ENCODE results near the gene ABHD17A. TPM values are rescaled to one million over a fixed set of nuclear protein-coding genes. Genes with fewer than 3 reads are reported as not detected.
A peak's percentile ranks its signal among the peaks of the same experiment; 100 is the strongest.

The ABHD17A gene
- total and polyA plus RNA-seq, 2 donors (not counting 1 experiment from before 2014, with no cell fraction given): 63.1 to 134 TPM

DNA sequence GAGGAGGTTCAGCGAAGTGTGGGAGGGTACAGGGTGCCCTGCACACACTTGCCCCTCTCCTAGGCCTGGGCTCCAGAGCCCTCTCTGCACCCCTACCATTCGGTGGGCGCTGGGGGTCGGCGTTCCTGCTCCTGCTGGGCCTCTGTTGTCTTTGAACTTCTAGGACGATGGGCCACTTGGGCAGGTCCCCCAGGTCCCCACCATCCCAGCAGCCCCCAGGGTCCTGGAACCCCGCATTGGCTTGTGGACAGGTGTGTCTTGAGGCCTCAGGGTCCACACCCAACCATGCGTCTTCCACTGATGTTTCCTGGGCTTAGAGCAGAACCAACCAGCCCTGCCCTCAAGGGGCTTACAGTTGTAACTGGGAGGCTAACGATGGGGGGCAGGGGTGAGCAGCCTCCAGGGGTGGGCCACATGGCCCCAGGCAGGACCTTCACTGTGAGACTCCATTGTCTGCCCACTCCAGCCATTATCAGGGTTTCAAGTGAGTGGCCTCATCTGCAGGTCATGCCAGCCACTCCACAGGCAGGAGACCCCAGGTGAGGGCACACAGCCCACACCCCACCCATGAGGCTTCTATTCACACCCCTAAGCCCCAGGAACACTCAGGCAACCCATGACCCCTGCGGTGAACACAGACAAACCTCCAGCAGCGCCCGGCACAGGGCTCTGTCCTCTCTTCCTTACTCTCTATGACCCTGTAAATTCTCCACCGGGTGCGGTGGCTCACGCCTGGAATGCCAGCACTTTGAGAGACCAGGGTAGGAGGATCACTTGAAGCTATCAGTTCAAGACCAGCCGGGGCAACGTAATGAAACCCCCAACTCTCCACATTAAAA, 19.9 kb downstream of the ABHD17A start:
- DNase-seq (no peak), ATAC-seq (ENCODE audit: low read depth) (no peak)
- H3K4me1 ChIP-seq (ENCODE audit: control insufficient read depth in 2 of 2, insufficient read depth in 2 of 2, low read length in 2 of 2): peaks cover 22 to 29% of the 10 kb centered on the region in 2 donors
- 85% methylated on average over 14 of the region's 17 CpGs for WGBS (ENCODE audit: insufficient coverage)
- CTCF ChIA-PET: interaction anchor here (0.6 to 3.1 kb wide), 23 partner anchors 8 to 451 kb away, joined by 3 to 22 read pairs (median 5); partner anchors contain the start of genes ABHD17A, IZUMO4, MOB3A and REXO1
- TF ChIP-seq CTCF (IDR thresholded peaks at IDR 0.05): no peak
- no peak for TF ChIP-seq EZH2 (IDR thresholded peaks at IDR 0.05; ENCODE audit: borderline replicate concordance, insufficient read depth, low read depth, low read length, poor library complexity, severe bottlenecking)
- peak overlapping the region; percentile 73 for H3K9ac ChIP-seq (ENCODE audit: low read length)
- Mint-ChIP-seq H3K27me3 (no peaks in the 10 kb centered on the region), H3K9me3 (ENCODE audit: insufficient read depth) (no peaks in the 10 kb centered on the region), H3K27ac (peak overlapping the region; percentile 85), H3K4me3 (peak overlapping the region; percentile 74), H3K4me1 (peaks cover 21% of the 10 kb centered on the region)
- peak overlapping the region in 4 of 5 experiments; percentile 67 to 90 (median 72) for H3K4me3 ChIP-seq (ENCODE audit: control extremely low read depth in 1 of 5, extremely low read depth in 1 of 5, insufficient read depth in 1 of 5, low read depth in 2 of 5, low read length in 4 of 5)
- H2AFZ ChIP-seq (ENCODE audit: insufficient read depth, low read depth, low read length, poor library complexity, severe bottlenecking): peak overlapping the region; percentile 76
- H3K36me3 ChIP-seq (replicated peaks in 1 of 2; ENCODE audit: control extremely low read depth in 1 of 2, control insufficient read depth in 1 of 2, extremely low read depth in 1 of 2, insufficient read depth in 2 of 2, low read length in 1 of 2): peaks cover 0 to 5% of the 10 kb centered on the region in 2 experiments
- peaks cover 39% of the 10 kb centered on the region for H3K79me2 ChIP-seq (ENCODE audit: control insufficient read depth, insufficient read depth, low read length)
- no peaks in the 10 kb centered on the region for H3K9me3 ChIP-seq (ENCODE audit: control extremely low read depth in 1 of 3, control insufficient read depth in 2 of 3, insufficient read depth in 1 of 3, low read length in 2 of 3)
- no peaks in the 10 kb centered on the region for H3K27me3 ChIP-seq (replicated peaks in 1 of 4; ENCODE audit: control extremely low read depth in 1 of 4, control insufficient read depth in 3 of 4, insufficient read depth in 4 of 4, low read length in 3 of 4)
- POLR2A ChIA-PET: interaction anchor here (0.5 to 1.4 kb wide), 10 partner anchors 9 to 453 kb away, joined by 3 to 22 read pairs (median 5); no protein-coding TSS in a partner anchor
- peaks cover 22% of the 10 kb centered on the region for H4K20me1 ChIP-seq (ENCODE audit: control insufficient read depth, insufficient read depth, low read length, poor library complexity, severe bottlenecking)
- H3K27ac ChIP-seq (ENCODE audit: low read length in 2 of 2): peak overlapping the region; percentile 90 to 95
- intact Hi-C loops (cut with micrococcal nuclease): no loop called here
- peak overlapping the region; percentile 84 for H3K4me2 ChIP-seq (replicated peaks; ENCODE audit: low read depth, low read length, poor library complexity, severe bottlenecking)

Data from B cell (primary cell).